ENCODE results near the gene PAX5.

Gene PAX5

GRCh38 chr9:36961051-36961450, 73.0 kb downstream of the PAX5 start:
- DNase-seq, result no peak
- H3K9me3 ChIP-seq (ENCODE audit: severe bottlenecking), result no peaks in the 10 kb centered on the region
- H3K36me3 ChIP-seq, result peaks cover 49% of the 10 kb centered on the region
- H3K4me3 ChIP-seq (ENCODE audit: low read depth, low read length), result no peak overlapping the region
- no peaks in the 10 kb centered on the region for H3K27me3 ChIP-seq (ENCODE audit: insufficient read depth, low read depth, severe bottlenecking)
- H3K27ac ChIP-seq, result no peak overlapping the region
- TF ChIP-seq, protein P1, sequence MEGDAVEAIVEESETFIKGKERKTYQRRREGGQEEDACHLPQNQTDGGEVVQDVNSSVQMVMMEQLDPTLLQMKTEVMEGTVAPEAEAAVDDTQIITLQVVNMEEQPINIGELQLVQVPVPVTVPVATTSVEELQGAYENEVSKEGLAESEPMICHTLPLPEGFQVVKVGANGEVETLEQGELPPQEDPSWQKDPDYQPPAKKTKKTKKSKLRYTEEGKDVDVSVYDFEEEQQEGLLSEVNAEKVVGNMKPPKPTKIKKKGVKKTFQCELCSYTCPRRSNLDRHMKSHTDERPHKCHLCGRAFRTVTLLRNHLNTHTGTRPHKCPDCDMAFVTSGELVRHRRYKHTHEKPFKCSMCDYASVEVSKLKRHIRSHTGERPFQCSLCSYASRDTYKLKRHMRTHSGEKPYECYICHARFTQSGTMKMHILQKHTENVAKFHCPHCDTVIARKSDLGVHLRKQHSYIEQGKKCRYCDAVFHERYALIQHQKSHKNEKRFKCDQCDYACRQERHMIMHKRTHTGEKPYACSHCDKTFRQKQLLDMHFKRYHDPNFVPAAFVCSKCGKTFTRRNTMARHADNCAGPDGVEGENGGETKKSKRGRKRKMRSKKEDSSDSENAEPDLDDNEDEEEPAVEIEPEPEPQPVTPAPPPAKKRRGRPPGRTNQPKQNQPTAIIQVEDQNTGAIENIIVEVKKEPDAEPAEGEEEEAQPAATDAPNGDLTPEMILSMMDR (IDR thresholded peaks at IDR 0.05; ENCODE audit: low read depth, low read length), result no peak

DNA sequence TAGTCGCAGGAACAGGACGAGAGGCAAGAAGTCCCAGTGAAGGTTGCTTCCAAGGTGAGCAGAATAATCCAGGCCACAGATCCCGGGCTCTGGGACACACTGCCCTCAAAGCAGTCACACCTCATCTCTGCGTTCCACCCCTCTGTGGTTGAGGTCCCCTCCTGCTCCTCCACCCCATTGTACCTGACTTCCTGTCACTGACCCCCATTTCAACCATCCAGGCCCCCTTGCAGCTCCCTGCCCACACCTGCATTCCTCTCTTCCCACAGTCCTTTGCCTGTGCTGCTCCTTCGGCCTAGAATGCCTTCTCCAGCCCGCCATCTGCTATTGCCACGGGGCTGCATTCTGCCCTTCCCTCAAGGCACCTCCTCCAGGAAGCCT, 73.5 kb downstream of the PAX5 start:
- no peak overlapping the region for H3K27ac ChIP-seq
- H3K9me3 ChIP-seq (ENCODE audit: severe bottlenecking), result no peaks in the 10 kb centered on the region
- no peaks in the 10 kb centered on the region for H3K27me3 ChIP-seq (ENCODE audit: insufficient read depth, low read depth, severe bottlenecking)
- no peak overlapping the region for H3K4me3 ChIP-seq (ENCODE audit: low read depth, low read length)
- peaks cover 47% of the 10 kb centered on the region for H3K36me3 ChIP-seq
- TF ChIP-seq, protein P1 (IDR thresholded peaks at IDR 0.05; ENCODE audit: low read depth, low read length), result no peak
- no peak for DNase-seq

GRCh38 chr9:36959681-36960574, 74.1 kb downstream of the PAX5 start:
- no peak for DNase-seq
- Histone ChIP-seq H3K27me3 (ENCODE audit: insufficient read depth, low read depth, severe bottlenecking) (no peaks in the 10 kb centered on the region), H3K9me3 (ENCODE audit: severe bottlenecking) (no peaks in the 10 kb centered on the region), H3K27ac (no peak overlapping the region), H3K4me3 (ENCODE audit: low read depth, low read length) (no peak overlapping the region), H3K36me3 (peaks cover 40% of the 10 kb centered on the region)
- TF ChIP-seq, protein P1 (IDR thresholded peaks at IDR 0.05; ENCODE audit: low read depth, low read length), result no peak

- TF ChIP-seq, protein P1 (IDR thresholded peaks at IDR 0.05; ENCODE audit: low read depth, low read length), result no peak
- Histone ChIP-seq H3K36me3 (peaks cover 16% of the 10 kb centered on the region), H3K27me3 (ENCODE audit: insufficient read depth, low read depth, severe bottlenecking) (no peaks in the 10 kb centered on the region), H3K9me3 (ENCODE audit: severe bottlenecking) (no peaks in the 10 kb centered on the region), H3K4me3 (ENCODE audit: low read depth, low read length) (no peak overlapping the region), H3K27ac (no peak overlapping the region)
- DNase-seq, result no peak
Observed at GRCh38 chr9:36956908-36957307, 77.2 kb downstream of the PAX5 start.

GRCh38 chr9:36950389-36950788, 83.7 kb downstream of the PAX5 start:
- no peak for DNase-seq
- H3K36me3 ChIP-seq, result peaks cover 11% of the 10 kb centered on the region
- TF ChIP-seq, protein P1 (IDR thresholded peaks at IDR 0.05; ENCODE audit: low read depth, low read length), result no peak
- no peaks in the 10 kb centered on the region for H3K9me3 ChIP-seq (ENCODE audit: severe bottlenecking)
- no peak overlapping the region for H3K4me3 ChIP-seq (ENCODE audit: low read depth, low read length)
- H3K27ac ChIP-seq, result no peak overlapping the region; the same call in none of the 2 replicates
- H3K27me3 ChIP-seq (ENCODE audit: insufficient read depth, low read depth, severe bottlenecking), result no peaks in the 10 kb centered on the region
